HG03095 (cell line): ENCODE measurements around the gene TNS2.
"Not testable (repeated sequence)": the region's sequence is repeated elsewhere in the genome, so short reads cannot be mapped to it uniquely, and the experiment has no call there.

ENCODE experiments used
- ATAC-seq: cut with Tn5 transposase; IDR thresholded peaks from one replicate; pipeline ENCODE4 v1.9.1; 2021; ENCODE audit warnings: moderate library complexity; ENCODE audit not compliant: unreplicated experiment

Gene TNS2

DNA sequence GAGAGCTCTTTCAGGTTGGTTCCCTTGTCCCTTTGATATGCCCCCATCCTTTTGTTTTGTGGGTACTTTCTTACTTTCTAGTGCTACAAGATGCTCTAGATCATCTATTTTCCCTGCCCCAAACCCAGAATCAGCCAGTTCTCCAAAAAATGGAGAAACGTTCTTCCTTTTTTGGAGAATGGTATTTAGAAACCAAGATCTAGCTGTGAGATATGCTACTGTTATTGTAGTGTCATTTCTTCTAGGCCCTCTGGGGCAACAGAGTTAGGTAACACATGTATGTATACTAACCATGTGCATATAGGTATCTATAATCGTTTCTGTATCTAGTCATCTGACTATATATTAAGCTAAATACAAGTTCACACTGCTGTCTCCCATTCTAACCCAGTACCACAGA, 40.7 kb downstream of the TNS2 start:
- ATAC-seq, result no peak

DNA sequence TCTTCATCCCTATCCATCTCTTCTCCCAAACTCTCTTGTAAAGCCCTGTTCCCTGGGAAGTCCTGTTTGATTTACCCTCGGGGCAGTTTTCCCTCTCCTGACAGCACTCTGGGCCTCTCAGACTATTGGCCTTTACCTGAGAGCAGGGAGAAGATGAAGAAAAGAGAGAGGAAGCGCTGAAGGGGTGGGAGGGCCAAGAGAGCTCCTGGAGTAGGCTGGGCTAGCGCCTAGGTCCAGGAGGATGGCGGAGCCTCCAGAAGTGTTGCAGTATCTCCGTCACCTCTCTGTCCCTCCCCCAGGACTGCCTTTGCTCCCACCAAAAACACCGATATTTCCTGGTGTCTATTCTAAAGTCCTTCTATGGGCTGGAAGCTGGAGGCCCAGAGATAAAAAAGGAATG, 41.9 kb downstream of the TNS2 start:
- ATAC-seq, result no peak

DNA sequence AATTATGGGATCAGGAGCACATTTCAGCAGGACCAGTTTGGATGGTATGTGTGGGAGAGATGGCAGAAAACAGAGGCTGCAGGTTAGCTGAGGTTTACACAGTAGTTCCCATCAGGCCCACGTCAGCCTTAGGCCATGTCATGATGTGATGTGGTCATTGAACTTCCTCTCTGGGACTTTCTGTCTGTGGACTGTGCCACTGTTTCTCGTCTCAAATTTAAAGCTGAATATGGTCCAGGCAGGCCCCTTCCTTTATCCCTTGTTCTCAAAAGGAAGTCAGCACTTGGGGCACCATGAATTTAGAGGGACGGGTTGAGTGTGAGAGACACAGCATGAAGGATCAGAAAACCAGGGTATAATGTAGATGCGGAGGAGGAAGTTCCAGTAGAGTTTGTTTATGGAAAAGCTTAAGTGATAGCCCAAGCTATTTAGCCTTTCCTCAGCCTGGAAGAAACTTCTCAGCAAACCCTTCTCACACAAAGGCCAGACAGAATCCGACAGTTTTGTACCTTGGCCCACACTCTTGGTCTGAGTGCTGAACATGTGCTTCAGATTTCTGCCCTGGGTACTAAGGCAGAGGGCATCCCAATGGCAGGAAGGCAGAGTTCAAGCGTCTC, 44.0 kb downstream of the TNS2 start:
- no peak for ATAC-seq

DNA sequence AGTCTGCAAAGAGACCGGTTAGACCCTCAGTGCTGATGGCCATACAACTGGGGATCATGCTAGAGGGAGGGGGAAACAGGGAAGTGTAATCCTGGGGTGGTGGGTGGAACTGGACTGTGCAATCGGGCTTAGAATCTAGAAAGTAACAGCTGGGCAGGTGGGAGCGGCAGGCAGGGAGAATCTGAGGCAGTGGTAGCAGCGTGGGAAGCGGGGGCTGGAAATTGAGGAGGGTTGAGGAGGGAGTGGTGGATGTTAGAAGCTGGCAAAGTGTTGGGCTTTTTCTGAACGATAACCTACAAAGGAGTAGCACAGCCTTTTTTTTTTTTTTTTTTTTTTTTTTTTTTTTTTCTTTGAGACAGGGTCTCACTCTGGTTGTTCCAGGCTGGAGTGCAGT, 44.5 kb downstream of the TNS2 start:
- ATAC-seq, result no peak

DNA sequence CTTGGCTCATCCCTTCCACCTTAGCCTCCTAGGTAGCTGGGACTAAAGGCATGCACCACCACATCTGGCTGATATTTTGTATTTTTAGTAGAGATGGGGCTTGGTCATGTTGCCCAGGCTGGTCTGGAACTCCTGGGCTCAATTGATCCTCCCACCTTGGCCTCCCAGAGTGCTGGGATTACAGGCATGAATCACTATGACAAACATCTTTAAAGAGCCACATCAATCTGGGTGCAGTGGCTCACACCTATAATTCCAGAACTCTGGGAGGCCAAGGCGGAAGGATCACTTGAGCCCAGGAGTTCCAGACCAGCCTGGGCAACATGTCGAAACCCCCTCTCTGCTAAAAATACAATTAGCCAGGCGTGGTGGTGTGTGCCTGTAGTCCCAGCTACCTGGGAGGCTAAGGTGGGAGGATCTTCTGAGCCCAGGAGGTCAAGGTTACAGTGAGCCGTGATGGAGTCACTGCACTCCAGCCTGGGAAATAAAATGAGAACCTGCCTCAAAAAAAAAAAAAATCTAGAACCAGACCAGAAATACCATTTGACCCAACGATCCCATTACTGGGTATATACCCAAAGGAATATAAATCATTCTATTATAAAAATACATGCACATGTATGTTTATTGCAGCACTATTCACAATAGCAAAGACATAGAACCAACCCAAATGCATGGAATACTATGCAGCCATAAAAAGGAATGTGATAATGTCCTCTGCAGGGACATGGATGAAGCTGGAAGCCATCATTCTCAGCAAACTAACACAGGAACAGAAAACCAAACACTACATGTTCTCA, 45.1 kb downstream of the TNS2 start:
- not testable (repeated sequence) for ATAC-seq

DNA sequence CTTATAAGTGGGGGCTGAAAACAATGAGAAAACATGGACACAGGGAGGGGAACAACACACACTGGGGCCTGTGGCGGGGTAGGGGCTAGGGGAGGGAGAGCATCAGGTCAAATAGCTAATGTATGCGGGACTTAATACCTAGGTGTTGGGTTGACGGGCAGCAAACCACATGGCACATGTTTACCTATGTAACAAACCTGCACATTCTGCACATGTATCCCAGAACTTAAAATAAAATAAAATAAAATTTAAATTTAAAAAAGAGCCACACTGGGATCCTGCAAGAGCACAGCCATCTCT, 45.7 kb downstream of the TNS2 start:
- ATAC-seq, result not testable (repeated sequence)

DNA sequence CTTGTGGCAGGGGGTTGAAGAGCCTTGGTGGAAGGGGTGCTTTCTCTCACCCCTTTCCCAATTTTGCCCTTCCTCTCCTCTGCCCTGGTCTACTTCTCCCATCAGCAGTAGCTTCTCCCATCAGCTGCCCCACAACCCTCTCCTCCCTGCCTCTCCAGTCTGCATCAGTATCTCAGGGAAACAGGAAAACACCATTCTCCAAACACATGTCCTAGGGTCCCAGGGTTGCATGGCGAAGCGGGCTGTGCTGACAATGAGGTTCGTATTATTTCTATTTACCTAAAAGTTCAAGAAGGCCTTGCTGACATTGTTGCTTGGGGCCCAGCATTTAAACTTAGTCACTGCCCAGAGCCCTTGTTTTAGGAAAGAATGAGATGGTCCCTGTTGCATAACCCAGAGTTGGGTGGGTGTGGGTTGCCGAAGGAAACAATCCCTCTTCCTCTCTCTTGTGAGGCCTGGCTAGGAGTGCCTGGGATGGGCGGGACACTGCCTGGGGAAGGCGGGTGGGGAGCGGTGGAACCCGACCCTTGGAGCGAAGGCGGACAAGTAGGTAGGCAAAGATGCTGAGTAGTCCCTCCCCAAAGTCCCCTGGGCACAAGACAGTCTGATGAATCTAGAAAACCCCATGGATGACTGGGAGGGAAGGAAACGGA, 46.4 kb downstream of the TNS2 start:
- ATAC-seq, result no peak

- ATAC-seq, result no peak
These were observed 46.9 kb downstream of the TNS2 start for GRCh38 chr12:53096759-53097158.

DNA sequence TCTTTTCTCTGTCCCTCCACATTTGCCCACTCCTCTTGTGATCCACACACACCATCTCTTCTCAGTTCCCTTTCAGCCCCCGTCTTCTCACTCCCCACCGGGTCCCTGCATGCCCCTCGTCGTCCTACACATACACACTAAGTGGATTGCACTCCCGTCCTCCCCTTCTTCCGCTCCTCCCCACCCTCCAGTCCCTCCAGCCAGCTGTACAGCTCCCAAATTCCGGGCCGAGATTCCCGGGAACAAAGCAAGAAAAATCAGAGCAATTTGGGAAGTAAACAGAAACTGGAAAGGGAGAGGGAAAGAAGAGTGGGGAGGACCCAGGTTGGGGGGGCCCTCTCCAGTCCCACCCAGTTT, 47.3 kb downstream of the TNS2 start:
- no peak for ATAC-seq

DNA sequence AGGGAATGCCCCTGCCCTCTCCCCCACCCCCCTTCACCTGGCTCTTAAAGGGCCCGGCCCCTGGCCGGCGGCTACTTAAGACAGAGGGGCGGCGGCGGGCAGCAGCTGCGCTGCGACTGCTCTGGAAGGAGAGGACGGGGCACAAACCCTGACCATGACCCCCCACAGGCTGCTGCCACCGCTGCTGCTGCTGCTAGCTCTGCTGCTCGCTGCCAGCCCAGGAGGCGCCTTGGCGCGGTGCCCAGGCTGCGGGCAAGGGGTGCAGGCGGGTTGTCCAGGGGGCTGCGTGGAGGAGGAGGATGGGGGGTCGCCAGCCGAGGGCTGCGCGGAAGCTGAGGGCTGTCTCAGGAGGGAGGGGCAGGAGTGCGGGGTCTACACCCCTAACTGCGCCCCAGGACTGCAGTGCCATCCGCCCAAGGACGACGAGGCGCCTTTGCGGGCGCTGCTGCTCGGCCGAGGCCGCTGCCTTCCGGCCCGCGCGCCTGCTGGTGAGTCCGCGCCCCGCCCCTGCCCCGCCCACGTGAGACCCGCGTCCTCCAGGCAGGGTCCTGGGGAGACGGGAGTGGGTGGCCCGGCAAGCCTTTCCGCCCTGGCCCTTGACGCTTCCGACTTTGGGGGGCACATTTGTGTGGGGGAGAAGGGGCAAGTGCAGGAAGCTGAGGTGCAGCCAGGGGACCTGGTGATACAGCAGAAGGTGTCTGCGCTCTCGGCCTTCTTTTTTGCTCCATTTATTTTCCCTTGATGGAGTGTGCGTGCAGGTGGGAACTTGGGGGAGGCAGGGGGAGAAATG, 47.9 kb downstream of the TNS2 start, which contains the start of gene IGFBP6:
IGFBP6 (plus strand) TSS at position 104 of the 790 bp plus-strand sequence; CDS start at position 155, 51 bp downstream.
- no peak for ATAC-seq

GRCh38 chr12:53098354-53098981, 48.6 kb downstream of the TNS2 start:
- ATAC-seq, result no peak

- no peak for ATAC-seq
These were observed 49.4 kb downstream of the TNS2 start for GRCh38 chr12:53099071-53099882.

GRCh38 chr12:53100466-53101151, 50.7 kb downstream of the TNS2 start:
- no peak for ATAC-seq

- no peak for ATAC-seq
These were observed 51.4 kb downstream of the TNS2 start for GRCh38 chr12:53101266-53101665.

GRCh38 chr12:53101931-53102781, 52.3 kb downstream of the TNS2 start:
- ATAC-seq, result no peak

DNA sequence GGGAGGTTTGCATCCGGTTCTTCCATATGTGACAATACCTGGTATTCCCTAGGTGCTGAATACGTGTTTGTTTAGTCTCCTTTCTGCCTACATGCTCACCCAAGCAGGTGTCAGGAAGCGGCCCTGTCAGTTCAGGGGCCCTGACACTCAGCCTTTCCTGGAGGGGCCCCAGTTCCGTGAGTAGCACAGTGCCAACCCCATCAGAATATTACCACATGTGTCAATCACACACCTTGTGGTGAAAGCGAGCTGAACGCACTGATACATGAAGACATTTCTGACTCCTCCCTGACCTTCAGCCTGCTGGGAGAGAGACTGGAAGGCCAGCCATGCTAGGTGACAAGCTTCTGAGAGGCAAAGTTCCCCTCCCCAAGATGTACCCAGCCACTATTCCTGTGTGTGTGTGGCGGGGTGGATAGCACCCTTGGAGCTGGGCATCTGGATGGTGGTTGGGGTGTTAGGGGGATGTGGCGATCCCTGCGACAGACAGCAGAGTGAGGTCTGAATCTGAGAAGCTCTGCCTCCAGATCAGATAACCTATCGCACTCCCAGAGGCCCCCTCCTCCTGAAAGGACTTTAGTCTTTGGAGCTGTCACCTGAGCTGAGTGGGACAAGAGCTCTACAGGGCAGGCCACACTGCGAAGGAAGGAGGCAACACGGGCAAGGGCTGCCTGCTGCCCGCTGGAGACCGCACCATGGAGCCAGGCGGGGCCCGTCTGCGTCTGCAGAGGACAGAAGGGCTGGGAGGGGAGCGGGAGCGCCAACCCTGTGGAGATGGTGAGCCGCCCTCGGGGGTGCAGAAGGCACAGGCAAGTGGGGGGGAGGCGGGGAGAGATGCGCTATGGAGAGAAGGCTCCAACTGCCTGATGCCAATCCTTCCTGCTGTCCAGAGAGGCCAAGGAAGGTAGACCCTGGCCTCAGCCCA, 53.3 kb downstream of the TNS2 start, which contains the start of gene SOAT2:
SOAT2 (plus strand) TSS at position 604 of the 925 bp plus-strand sequence; CDS start at position 696, 92 bp downstream.
- ATAC-seq, result no peak

GRCh38 chr12:53103860-53104305, 54.0 kb downstream of the TNS2 start:
- no peak for ATAC-seq
